GM23248 (cell line): ENCODE data around the gene SLC9A9.

Source experiments
- EZH2 ChIP-seq: fragments of 200-600 bp; sonication (generic); IDR thresholded peaks from 2 replicates; pipeline ENCODE4 v1.6.1; 2018; ENCODE audit warnings: antibody characterized with exemption, mild to moderate bottlenecking; ENCODE audit not compliant: insufficient read depth, poor library complexity, severe bottlenecking
- EZH2phosphoT487 ChIP-seq: fragments of 200-600 bp; sonication (generic); IDR thresholded peaks from 2 replicates; pipeline ENCODE4 v1.6.1; 2018; ENCODE audit warnings: antibody characterized with exemption, moderate library complexity, mild to moderate bottlenecking, low read depth; ENCODE audit not compliant: insufficient read depth

DNA sequence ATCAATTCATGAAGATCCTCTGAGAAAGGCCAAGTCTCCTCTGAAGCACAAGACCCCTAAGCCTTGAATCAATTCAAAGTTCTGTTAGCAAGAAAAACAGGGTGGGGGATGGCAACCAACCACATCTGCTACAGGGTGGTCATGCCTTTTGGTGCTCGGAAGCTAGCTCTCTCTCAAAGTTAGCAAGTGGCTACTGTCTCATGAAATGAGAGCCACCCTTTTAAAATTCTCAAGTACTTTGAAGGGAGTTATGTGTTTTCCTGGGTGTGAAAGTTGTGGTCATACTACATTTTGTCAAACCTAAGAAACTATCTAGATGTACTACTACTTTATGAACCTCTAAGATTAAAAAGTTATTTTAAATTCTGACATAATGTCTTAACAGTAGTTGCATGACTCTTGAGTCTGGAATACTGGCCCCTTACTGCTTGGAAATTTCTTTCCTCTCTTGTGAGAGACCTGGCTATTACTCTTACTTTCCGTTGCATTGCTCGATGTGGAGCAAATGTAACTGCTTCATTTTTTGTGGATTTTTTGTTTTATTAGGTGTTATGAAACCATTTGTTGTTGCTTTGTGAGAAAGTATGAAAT, 612.6 kb downstream of the SLC9A9 start:
- TF ChIP-seq EZH2: no peak
- no peak for TF ChIP-seq EZH2phosphoT487
